Measurements from ENCODE around the gene SIGLEC15.

The SIGLEC15 gene

GRCh38 chr18:45838302-45839070 is 13.0 kb downstream of the SIGLEC15 start:
- peak overlapping the region; percentile 12 for H3K4me3 ChIP-seq (ENCODE audit: low read length)
- TF ChIP-seq, protein P1, sequence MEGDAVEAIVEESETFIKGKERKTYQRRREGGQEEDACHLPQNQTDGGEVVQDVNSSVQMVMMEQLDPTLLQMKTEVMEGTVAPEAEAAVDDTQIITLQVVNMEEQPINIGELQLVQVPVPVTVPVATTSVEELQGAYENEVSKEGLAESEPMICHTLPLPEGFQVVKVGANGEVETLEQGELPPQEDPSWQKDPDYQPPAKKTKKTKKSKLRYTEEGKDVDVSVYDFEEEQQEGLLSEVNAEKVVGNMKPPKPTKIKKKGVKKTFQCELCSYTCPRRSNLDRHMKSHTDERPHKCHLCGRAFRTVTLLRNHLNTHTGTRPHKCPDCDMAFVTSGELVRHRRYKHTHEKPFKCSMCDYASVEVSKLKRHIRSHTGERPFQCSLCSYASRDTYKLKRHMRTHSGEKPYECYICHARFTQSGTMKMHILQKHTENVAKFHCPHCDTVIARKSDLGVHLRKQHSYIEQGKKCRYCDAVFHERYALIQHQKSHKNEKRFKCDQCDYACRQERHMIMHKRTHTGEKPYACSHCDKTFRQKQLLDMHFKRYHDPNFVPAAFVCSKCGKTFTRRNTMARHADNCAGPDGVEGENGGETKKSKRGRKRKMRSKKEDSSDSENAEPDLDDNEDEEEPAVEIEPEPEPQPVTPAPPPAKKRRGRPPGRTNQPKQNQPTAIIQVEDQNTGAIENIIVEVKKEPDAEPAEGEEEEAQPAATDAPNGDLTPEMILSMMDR (conservative IDR thresholded peaks at IDR 0.05; ENCODE audit: low read depth, low read length): no peak
- no peak for DNase-seq (ENCODE audit: low read depth)

- TF ChIP-seq, protein P1 (conservative IDR thresholded peaks at IDR 0.05; ENCODE audit: low read depth, low read length): peak; percentile 92
- no peak overlapping the region for H3K4me3 ChIP-seq (ENCODE audit: low read length)
- DNase-seq (ENCODE audit: low read depth): peak; percentile 51
These were observed 14.2 kb downstream of the SIGLEC15 start for GRCh38 chr18:45839414-45840395.

GRCh38 chr18:45841060-45841764 is 15.7 kb downstream of the SIGLEC15 start:
- no peak for DNase-seq (ENCODE audit: low read depth)
- TF ChIP-seq, protein P1 (conservative IDR thresholded peaks at IDR 0.05; ENCODE audit: low read depth, low read length): no peak
- H3K4me3 ChIP-seq (ENCODE audit: low read length): no peak overlapping the region

DNA sequence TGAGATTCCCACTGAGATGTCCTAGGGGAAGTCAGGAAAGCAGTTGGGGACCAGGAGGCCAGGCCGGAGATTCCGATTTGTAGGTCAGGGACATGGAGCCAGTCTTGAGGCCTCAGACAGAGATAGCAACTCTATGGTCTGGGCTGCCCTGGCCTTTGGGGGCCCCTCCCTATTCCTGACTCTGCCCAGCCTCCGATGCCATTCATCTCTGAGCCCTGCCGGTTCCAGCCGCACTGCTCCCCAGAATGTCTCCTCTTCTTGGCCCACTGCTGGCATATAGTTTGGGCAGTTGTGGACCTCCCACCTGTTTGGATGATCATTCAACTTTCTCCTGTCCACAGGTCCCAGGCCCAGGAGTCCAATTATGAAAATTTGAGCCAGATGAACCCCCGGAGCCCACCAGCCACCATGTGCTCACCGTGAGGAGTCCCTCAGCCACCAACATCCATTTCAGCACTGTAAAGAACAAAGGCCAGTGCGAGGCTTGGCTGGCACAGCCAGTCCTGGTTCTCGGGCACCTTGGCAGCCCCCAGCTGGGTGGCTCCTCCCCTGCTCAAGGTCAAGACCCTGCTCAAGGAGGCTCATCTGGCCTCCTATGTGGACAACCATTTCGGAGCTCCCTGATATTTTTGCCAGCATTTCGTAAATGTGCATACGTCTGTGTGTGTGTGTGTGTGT is 16.4 kb downstream of the SIGLEC15 start:
- TF ChIP-seq, protein P1 (conservative IDR thresholded peaks at IDR 0.05; ENCODE audit: low read depth, low read length): no peak
- DNase-seq (ENCODE audit: low read depth): no peak
- no peak overlapping the region for H3K4me3 ChIP-seq (ENCODE audit: low read length)

GRCh38 chr18:45843019-45843418 is 17.5 kb downstream of the SIGLEC15 start:
- DNase-seq (ENCODE audit: low read depth): no peak
- H3K4me3 ChIP-seq (ENCODE audit: low read length): no peak overlapping the region
- TF ChIP-seq, protein P1 (conservative IDR thresholded peaks at IDR 0.05; ENCODE audit: low read depth, low read length): no peak

DNA sequence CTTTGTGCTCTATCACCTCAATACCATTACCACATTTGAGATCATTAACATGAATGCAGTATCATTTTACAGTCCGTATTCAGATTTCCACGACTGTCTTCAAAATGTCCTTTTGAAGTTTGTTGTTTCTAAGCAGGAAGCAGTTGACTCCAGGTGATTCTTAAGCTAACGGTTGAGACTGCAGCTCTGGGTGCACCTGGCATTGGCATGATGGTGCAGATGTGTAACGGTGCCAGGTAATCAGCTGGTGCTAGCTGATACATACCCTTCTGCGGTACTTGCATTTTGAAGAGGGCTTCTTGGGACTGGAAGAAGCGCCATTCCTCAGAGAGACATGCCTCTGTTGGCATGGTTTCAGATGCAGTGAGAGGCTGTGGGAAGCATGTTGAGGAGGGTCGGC is 19.5 kb downstream of the SIGLEC15 start:
- H3K4me3 ChIP-seq (ENCODE audit: low read length): no peak overlapping the region
- DNase-seq (ENCODE audit: low read depth): no peak
- TF ChIP-seq, protein P1 (conservative IDR thresholded peaks at IDR 0.05; ENCODE audit: low read depth, low read length): no peak

Data from retinal pigment epithelial cell (primary cell).